HT1080 (cell line): Measurements from ENCODE around the gene PLEKHO2. TPM values are rescaled to one million over a fixed set of nuclear protein-coding genes. Genes with fewer than 3 reads are reported as not detected.
A peak's percentile ranks its signal among the peaks of the same experiment; 100 is the strongest.

Experiments used
- DNase-seq: peaks from one replicate; pipeline ENCODE4 v3.0.0-alpha.2; 2015; ENCODE audit warnings: low read depth
- total RNA-seq: library from RNA; depleted of rRNA; stranded (reverse); fragments of >200 nt; shearing (Covaris generic); gene quantifications from 2 replicates; pipeline ENCODE4 v1.2.3, GENCODE V29; 2014

Gene PLEKHO2
- total RNA-seq, 1 experiment from 2014 or later: 13.3 TPM

GRCh38 chr15:64825431-64826294, 16.1 kb upstream of the PLEKHO2 start, which contains the start of gene PIF1:
PIF1 (minus strand) TSS chr15:64825647; CDS start chr15:64824335, 1,312 bp downstream.
- DNase-seq: peak; percentile 98

GRCh38 chr15:64828985-64829384, 12.7 kb upstream of the PLEKHO2 start:
- DNase-seq: peak; percentile 82

- no peak for DNase-seq
Observed at GRCh38 chr15:64833690-64834089, 8.0 kb upstream of the PLEKHO2 start.

GRCh38 chr15:64836023-64836536, 5.6 kb upstream of the PLEKHO2 start:
- DNase-seq: no peak

- DNase-seq: no peak
Observed at GRCh38 chr15:64837502-64837901, 4.2 kb upstream of the PLEKHO2 start.

- no peak for DNase-seq
Observed at GRCh38 chr15:64841060-64841343, 713 bp upstream of the PLEKHO2 start.

GRCh38 chr15:64842096-64842939, 603 bp downstream of the PLEKHO2 start:
- DNase-seq: peak; percentile 40

GRCh38 chr15:64842986-64843561, 1.4 kb downstream of the PLEKHO2 start:
- DNase-seq: peak; percentile 88

- DNase-seq: no peak
Observed at GRCh38 chr15:64843991-64844390, 2.3 kb downstream of the PLEKHO2 start.

GRCh38 chr15:64844576-64845145, 2.9 kb downstream of the PLEKHO2 start:
- no peak for DNase-seq

GRCh38 chr15:64845183-64845611, 3.5 kb downstream of the PLEKHO2 start:
- DNase-seq: no peak

GRCh38 chr15:64845831-64846595, 4.3 kb downstream of the PLEKHO2 start:
- DNase-seq: no peak

- no peak for DNase-seq
Observed at GRCh38 chr15:64847016-64847415, 5.3 kb downstream of the PLEKHO2 start.

- no peak for DNase-seq
Observed at GRCh38 chr15:64847448-64847847, 5.7 kb downstream of the PLEKHO2 start.

GRCh38 chr15:64847876-64848716, 6.4 kb downstream of the PLEKHO2 start:
- DNase-seq: no peak

- DNase-seq: no peak
Observed at GRCh38 chr15:64850778-64851502, 9.2 kb downstream of the PLEKHO2 start.

GRCh38 chr15:64851503-64851840, 9.8 kb downstream of the PLEKHO2 start:
- DNase-seq: no peak

- DNase-seq: peak; percentile 42
Observed at GRCh38 chr15:64854041-64854440, 12.3 kb downstream of the PLEKHO2 start.

GRCh38 chr15:64854526-64854925, 12.8 kb downstream of the PLEKHO2 start:
- no peak for DNase-seq
